GM20431 (cell line): ENCODE data around the gene TSR3.

Experiments used
- in situ Hi-C: fragments of 300-500 bp; cut with MseI, MboI; formaldehyde crosslinking; loops from one replicate; pipeline ENCODE4 v1.15.0; 2020; ENCODE audit warnings: low sequenced_read_pairs; ENCODE audit not compliant: unreplicated experiment

TSR3 gene

GRCh38 chr16:1326946-1327618, 24.6 kb downstream of the TSR3 start:
- in situ Hi-C loops = no loop called here

DNA sequence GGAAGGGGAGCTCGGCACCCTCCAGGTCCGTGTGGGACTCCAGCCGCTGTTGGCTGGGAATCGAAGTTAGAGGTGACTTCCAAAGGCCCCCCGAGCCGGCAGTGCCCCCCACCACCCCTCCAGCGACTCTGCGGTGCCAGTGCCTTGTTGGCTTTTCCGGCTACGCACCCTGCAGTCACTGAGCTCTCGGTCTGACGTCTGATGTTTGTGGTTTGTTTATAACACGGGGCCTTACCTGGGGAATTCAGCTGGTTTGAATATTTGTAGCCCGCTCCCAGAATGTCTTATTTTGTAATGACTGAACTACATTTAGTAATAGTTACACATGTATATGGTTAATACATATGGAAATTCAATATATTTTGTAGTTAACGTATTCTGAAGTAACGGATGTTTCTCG, 25.3 kb downstream of the TSR3 start:
- in situ Hi-C loops = no loop called here

DNA sequence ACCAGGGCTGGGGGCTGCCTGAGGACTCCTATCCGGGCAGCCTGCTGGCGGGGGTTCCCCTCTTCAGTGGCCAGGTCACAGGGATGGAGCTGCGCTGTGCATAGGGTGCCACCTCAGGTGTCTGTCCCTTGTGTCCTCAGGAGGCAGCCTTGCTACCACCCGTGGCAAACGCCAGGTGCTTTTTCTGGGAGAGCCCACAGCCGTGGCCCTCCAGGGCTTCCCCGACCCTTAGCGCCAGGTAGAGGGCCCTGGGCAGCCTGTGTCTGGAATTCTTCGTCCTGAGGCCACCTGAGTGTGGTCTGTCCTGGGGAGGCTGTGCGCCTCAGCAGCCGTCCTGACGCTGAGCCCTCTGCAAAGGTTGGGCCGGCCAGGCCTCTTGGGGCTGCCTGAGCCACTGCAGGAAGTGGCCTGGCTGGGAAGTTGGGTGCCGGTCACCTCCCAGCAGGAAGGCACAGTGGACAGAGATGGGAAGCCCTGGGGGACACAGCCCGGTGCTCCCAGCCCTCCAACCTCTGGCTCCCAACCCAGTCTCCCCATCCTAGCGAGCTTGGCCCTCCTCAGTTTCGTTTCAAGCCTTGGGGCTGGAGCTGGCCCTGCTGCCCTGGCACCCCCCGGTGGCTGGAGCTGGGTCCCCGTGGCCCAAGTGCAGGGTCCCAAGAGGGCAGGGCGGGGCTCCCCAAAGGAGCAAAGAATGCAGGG, 25.9 kb downstream of the TSR3 start:
- in situ Hi-C loops = no loop called here

- in situ Hi-C loops = no loop called here
These were observed 26.4 kb downstream of the TSR3 start for GRCh38 chr16:1325261-1325660.

DNA sequence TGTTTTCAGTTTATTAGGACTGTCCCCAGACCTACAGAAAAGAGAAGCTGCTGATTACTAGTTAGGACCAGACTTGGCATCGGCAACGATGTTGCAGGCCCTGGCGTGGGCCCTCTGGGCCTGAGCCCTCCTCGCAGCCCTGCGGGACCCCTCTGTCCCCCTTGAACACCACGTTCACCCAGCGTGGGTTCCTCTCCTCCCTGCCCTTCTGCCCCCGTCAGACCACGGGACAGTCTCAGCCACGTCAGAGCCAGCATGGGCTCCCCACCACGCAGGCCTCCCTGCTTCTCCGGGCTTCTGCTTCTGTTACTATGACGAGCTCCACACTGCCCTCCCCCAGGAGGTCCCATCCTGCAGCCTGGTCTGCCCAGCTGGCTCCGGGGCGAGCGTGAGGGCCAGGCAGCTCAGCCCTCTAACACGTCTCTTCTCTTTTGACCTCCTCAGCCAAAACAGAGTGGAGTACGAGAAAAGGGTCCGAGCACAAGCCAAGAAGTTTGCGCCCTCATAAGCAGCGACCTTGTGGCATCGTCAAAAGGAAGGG, 27.3 kb downstream of the TSR3 start:
- in situ Hi-C loops = no loop called here

DNA sequence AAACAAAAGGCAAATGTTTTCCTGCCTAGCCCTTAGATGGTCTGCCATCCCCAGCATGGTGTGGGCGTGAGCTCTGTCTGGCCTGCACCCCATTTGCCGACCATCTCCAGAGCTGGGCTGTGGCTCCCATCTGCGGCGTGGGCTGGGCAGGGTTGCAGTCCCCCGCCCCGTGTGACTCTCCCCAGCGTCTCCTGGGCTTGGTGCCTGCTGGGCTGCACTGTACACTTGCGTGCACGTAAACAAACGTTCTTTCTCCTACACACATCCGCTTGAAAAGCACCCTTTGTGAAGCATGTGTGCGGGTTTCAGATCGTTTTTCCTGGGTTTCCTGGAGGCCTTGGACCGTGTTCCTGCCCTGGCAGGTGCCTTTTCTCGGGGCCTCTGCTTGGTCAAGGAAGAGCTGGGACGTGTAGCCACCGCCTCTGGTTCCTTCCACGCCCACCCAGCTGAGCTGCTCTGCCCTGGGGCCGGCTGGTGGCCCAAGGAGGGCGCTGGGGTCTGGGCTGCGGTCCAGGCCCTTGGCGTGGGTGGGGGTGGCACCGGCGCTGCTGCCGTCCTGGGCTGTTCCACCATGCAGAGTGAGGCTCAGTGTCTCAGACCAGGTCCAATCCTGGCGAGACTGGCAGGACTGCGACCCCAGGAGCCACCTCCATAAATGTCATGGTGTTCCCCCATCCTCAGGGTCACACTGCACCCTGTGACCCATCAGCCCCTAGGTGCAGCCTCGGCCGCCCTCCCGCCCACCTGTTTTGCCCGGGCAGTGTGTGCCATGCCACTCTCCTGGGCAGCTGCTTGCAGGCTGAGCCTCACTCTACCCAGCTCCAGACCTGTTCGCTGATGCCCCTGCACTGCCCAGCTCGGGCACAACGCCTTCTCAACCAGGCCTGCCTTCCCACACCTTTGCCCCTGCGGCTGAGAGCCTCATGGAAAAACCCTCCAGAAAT, 28.1 kb downstream of the TSR3 start:
- in situ Hi-C loops = no loop called here

DNA sequence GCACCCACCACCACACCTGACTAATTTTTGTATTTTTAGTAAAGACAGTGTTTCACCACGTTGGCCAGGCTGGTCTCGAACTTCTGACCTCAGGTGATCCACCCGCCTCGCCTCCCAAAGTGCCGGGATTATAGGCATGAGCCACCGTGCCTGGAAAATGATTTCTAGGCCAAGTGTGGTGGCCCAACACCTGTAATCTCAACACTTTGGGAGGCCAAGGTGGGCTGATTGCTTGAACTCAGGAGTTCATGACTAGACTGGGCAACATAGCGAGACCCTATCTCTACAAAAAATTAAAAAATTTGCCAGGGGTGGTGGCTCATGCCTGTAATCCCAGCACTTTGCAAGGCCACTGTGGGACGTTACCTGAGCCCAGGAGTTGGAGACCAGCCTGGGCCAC, 29.3 kb downstream of the TSR3 start:
- in situ Hi-C loops = no loop called here

DNA sequence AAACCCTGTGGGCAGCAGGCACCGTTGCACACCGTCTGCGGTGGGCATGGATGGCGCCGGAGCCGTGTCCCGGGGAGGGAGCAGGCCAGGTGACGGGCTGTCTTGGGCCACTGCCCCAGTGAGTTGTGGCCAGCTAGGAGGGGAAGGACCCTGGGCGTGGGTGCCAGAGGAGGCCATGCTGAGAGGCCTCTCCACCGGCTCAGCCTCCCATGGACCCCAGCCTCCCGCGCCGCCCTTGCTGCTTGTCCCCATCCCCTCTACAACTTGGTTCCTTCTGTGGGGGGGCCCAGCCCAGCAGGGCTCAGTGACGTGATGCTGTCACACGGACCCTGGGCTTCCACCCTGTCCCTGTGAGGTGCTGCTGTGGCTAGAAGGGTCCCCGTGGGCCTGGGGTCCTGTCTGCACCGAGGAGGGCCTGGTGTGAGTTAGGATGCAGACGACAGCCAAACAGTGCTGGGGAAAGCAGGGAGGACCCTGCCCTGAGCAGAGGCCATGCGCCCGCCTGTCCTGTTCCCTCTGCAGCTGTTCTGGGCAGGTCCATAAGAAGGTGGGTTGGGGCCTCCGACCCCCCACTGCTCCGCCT, 30.9 kb downstream of the TSR3 start:
- in situ Hi-C loops = no loop called here

DNA sequence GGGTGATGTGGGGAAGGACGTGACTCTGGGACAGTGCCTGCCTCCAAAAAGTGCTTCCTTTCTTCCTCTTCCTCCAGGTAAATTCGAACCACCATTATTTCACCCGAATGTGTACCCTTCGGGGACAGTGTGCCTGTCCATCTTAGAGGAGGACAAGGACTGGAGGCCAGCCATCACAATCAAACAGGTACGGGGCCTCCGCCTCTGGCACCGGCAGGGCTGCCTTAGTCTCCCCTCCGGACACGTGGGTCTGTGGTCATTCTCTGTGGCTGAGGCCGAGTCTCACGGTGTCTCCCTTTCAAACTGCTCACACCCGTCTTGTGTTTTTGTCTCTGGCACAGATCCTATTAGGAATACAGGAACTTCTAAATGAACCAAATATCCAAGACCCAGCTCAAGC, 31.6 kb downstream of the TSR3 start:
- in situ Hi-C loops = no loop called here

GRCh38 chr16:1319041-1319440, 32.6 kb downstream of the TSR3 start:
- in situ Hi-C loops = no loop called here

DNA sequence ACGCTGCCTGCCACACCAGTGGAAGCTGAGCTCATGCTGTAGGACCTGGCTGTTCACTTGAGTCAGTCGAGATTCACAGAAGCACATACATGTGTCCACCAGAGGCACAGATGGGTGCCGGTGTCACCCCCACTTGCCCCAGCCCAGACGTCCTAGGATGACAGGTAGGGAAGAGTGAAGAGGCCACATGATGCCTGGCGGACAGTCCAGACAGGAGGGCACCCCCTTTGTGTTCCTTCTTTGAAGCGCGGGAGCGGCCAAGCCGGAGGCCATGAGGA, 33.5 kb downstream of the TSR3 start:
- in situ Hi-C loops = no loop called here

DNA sequence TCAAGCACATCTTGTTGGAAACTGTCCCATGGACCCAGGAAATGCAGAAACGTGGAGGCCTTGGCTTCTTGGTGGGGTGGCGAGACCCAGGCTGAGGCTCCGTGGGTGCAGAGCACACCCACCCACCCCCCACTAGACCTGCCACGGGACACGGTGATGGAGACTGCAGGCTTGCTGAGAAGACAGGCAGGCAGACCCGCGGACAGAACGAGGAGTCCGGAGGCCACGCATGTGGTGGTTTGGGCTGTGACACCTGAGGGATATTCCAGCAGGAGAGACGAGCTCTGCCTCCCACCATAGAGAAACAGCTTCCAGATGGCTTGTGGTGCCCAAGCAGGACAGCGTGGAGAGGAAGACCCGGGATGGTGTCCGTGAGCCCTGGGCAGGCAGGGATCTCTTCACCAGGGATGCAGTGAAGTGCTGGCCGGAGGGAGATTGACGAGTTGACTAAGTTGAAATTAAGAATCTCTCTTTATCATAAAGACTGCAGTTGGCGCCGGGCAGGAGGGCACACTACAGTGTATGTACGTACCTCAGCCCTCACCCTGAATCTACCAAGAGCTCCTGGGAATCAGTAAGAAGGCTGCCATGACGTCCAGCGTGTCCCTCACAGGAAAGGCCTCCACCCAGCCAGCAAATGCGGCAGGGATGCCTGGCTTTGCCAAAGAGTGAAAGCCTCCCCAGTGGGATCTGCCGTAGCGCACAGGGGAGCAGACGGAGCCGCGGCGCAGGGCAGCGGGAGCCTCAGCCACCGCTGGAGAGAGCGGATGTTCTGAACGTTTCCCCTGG, 34.0 kb downstream of the TSR3 start:
- in situ Hi-C loops = no loop called here

DNA sequence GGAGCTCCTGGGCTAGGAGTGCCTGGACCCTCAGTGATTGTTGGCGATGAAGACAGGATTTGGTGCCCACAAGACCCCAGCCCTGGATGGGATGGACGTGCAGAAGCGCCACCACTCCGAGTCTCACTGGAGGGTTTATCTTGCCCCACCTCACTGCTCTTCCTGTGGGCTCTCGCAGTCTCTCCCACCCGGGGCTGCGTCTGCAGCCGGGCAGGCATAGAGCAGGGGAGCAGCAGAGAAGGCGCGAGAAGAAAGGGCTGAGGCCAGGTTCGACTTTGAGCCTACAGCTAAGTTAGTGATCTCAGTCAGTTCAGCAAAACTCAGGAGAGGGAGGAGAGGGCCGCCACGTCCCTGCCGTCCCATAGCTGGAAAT, 35.7 kb downstream of the TSR3 start:
- in situ Hi-C loops = no loop called here

DNA sequence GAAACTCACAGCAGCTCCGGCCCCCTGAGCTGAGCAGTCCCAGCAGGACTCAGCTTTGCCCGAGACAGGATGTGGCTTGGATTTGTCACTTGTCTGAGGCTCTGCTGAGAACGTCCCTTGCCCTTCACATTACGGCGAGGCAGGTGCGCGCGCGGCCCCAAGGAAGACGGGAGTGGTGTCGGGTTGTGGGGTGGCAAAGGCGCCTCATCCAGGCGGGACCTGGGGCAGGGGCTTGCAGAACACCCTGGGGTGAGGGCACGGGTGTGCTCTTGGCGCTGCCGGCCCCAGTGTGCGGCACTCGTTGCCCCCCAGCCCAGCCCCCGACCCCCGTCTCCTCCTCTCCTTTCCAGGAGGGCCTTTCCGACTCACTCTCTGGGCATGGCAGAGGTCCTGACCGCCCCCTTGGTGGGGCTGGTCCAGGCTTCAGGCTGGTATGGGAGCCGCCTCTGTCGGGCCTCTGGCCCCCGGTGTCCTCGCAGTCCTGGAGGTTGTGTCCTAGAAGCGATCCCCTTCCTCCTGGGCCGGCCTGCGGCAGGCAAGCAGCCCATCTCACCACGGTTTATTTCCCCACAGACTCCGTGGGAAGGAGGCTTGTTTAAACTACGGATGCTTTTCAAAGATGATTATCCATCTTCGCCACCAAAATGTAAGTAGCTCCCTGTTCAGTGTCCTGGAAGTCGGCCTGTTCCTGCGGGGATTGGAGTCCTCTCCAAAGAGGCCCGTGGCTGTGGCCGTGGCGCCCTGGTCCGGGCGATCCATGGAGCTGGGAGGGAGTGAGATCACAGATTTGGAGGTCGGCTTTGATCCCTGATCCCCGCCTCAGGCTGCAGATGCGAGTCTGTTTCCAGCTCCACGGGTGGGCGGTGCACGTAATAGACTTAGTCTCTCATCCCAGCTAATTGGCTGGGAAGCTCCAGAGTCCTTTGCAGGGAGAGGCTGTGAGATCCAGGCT, 36.3 kb downstream of the TSR3 start:
- in situ Hi-C loops = no loop called here

DNA sequence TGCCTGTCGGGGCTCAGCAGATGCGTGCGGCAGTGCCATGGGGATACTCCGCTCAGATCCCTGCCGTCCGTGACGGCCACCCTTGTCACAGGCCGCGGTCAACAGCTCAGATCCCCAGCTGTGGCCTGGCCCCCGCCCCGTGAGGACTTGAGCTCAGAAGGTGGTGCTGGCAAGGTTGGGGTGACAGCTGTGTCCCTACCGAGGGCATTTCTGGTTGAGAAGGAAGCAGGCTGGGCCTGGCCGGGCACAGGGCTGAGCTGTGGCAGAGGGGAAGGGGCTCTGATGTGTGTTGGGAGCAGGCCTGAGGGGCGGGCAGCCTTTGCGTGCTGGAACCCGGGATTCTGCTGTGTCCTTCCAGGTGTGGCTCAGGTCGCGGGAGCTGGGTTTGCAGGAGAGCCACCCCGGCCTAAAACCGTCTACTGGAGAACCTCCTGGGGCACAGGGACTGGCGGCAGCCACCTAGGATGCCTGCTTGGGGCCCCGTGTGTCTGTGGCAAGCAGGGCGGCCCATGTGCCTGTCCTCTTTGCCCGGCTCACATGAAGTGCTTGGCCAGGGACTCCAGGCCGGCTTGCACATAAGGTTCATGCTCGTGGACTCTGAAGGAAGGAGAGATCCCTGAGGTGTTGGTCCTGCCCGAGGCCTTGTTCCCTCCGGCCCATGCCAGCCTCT, 37.1 kb downstream of the TSR3 start:
- in situ Hi-C loops = no loop called here

- in situ Hi-C loops = no loop called here
These were observed 37.8 kb downstream of the TSR3 start for GRCh38 chr16:1313721-1314369.

- in situ Hi-C loops = no loop called here
These were observed 38.8 kb downstream of the TSR3 start for GRCh38 chr16:1312903-1313302.

GRCh38 chr16:1312467-1312816, 39.2 kb downstream of the TSR3 start:
- in situ Hi-C loops = no loop called here
